GM18870 (cell line): ENCODE data around the gene CPT1A.

Source experiments
- ATAC-seq: cut with Tn5 transposase; IDR thresholded peaks from one replicate; pipeline ENCODE4 v1.9.1; 2021; ENCODE audit warnings: moderate library complexity; ENCODE audit not compliant: unreplicated experiment

CPT1A gene

DNA sequence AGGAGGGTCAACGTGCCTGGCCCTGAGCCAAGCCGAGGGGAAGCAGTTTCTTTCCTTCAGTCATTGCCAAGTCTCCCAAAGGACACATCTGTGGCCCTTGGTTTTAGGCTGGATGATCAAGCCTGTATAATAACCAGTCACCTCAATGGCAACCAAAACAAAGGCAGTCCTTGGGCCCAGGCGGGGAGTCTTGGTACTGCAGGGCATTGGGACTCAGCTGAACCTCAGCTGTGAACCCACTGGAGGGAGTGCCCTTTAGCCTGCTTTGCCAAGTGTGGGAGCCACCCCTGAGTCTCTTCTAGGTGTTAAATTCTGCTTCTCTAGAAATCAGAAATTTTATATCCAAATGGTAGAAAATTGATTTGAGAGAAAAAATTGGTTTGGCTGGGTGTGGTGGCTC lies 36.9 kb downstream of the CPT1A start:
- ATAC-seq, result no peak

DNA sequence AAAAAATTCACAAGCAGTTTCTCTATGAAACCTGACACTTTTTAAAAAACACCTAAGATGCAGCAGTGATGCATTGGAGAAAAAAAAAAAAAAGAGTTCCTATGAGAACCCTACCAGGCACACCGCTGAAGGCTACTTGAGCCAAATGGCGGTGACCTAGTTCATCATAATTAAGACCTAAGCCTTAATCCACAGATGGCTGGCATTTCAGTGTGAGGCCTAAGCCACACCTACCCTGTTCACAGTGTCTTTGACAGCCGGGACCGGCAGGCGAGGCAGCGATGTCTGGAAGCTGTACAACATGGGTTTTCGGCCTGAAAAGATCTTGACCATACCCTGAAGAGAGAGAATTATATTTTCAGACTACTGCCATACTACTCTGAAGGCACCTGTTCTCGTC lies 38.0 kb downstream of the CPT1A start:
- ATAC-seq, result no peak

DNA sequence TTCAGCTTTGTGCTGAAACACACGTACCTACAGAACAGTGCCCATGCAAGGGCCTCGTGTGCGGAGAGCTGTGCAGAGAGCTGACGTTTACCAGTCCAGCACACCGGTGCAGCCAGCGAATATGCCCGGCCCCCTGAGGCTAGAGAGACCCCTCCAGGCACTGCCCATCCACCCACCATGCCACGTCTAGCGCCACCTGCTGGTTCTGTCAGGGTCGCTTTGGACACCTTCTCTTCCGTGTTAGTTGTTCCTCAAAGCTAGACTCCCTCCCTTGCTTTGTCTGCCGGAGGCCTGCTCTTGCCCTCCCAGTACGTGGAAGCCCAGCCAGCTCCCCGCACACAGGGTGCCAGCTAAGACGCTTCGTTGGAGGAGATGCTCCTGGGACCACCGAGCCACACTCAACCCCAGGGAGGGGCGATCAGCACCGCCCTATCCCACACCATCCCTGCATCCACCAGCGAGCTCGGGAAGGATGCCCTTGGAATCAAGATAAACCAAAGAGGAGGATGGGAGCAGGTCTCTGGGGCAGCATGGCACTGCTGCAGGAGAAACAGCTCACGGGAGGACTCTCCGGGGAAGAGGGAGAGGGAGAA lies 43.4 kb downstream of the CPT1A start:
- no peak for ATAC-seq

DNA sequence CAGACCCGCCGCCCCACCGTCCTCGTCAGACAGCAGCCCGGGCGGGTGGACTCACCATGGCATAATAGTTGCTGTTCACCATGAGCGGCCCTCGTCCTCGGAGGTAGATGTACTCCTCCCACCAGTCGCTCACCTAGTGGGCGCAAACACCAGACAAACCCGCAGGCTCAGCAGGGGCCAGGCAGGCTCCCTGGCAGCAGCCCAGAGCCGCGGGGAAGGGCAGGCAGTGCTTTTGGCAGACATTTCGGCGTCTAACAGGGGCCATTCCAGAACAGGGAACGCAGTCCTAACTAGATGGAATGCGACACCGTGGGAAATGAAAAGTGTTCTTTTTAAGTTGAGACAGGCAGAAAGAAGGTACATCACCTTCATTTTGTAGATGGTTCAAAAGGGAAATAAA lies 44.9 kb downstream of the CPT1A start:
- ATAC-seq, result no peak

DNA sequence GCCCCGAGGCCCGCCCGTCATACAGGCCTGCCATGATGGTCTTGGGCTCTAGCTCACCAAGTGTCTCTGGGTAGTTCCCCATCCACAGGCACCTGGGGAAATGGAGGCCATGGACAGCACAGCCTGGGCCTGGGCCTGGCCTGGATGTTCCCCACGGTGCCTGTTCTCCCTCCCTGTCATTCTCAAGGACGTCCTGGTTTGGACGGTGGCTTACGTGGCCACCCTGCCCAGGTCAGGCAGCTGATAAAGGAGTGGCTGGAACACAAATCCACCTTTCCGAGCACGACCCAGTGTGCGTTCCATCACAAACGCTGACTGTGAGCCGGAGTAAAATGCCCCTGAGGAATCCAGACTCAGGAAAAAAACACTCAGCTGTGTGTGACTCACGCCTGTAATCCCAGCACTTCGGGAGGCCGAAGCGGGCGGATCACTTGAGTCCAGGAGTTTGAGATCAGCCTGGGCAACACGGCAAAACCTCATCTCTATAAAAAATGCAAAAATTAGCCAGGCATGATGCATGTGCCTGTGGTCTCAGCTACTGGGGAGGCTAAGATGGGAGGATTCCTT lies 49.2 kb downstream of the CPT1A start:
- no peak for ATAC-seq

DNA sequence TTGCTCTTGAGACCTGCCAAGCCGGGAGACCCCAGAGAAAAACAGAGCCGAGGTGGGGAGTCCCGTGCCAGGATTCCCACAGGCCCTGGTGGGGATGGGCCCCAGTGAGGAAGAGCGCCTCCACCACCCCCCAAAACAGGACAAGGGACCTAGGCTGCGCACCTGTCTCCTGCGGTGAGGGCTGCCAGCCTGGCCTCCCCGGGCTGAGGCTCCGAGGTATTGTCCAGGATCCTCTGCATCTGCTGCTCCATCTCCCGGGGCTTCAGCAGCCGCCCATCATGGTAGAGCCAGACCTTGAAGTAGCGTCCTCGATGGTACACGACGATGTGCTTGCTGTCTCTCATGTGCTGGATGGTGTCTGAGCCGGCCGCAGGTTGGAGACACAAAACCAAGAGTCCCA lies 57.1 kb downstream of the CPT1A start:
- no peak for ATAC-seq

DNA sequence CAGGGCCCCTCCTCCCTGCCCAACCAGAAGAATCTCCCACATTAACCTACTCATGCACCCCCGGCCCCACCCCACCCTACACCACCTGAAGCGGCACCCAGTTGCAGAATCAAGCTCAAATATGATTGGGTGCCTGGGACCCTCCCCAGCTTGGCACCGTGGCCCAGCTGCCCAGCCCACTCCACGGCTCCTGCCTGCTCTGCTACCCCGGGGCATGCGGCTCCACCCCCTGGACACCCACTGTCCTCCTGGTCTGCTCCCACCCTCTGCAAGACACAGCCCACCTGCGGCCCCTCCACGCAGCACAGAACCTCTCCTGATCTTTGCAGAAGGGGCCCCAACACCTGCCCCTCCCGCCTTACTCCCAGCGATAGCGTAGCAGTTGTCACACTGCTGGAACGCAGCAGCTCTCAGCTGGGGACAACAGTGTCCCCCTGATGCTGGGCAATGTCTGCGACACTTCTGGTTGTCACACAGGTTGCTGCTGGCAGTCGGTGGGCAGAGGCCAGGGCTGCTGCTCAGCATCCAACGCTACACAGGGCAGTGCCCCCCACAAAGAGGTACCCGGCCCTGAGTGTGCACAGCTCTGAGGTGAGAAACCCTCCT lies 58.4 kb downstream of the CPT1A start:
- ATAC-seq, result no peak

DNA sequence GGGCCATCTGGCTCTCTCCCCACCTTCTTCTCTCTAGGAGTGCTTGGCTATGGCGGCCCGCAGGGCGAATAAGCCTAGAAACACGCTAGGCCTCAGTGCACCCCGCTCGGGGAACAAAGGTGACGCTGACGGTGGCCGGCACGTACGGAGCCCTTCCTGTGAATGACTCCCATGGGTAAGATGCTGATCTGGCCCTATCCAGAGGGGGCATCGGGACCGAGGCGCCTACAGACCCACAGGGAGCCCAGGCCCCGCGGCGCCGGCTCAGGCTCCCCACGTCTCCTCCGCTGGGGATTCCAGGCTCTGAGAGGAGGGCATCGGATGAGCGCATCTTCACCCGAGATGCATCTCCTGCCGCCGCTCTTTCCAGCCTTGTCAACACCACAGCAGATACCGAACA lies 59.0 kb downstream of the CPT1A start:
- ATAC-seq, result no peak

DNA sequence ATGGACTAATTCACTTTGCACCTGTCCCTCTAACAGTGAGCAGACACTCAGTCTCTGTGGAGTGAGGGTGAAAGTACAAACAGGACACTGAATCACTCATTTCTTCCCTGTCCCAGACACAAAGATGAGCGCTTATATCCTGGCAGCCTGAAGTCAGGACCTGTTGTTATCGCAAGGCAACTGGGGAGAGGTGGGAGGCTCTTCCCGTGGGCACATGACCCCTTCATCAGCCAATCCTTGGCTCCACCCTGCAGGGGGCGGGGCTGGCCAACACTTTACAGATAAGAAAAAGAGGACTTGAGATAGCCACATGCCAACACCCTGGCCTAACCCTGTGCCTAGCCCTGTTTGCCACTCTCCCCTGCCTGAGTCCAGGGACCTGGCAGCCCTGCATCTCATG lies 60.9 kb downstream of the CPT1A start:
- no peak for ATAC-seq

DNA sequence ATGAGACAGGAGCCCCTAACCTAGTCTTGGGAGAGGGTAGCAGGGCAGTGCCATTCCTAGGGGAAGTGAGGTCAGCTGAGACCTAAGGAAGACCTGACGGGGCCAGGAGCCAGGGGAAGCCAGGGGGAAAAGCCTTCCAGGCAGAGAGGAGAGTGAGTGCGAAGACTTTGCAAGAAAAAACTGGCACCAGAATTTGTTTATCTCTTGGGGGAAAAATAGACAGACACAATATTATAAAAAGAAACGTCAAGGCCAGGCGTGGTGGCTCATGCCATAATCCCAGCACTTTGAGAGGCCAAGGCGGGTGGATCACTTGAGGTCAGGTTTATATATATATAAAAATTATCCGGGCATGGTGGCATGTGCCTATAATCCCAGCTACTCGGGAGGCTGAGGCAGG lies 63.5 kb downstream of the CPT1A start:
- ATAC-seq, result no peak

DNA sequence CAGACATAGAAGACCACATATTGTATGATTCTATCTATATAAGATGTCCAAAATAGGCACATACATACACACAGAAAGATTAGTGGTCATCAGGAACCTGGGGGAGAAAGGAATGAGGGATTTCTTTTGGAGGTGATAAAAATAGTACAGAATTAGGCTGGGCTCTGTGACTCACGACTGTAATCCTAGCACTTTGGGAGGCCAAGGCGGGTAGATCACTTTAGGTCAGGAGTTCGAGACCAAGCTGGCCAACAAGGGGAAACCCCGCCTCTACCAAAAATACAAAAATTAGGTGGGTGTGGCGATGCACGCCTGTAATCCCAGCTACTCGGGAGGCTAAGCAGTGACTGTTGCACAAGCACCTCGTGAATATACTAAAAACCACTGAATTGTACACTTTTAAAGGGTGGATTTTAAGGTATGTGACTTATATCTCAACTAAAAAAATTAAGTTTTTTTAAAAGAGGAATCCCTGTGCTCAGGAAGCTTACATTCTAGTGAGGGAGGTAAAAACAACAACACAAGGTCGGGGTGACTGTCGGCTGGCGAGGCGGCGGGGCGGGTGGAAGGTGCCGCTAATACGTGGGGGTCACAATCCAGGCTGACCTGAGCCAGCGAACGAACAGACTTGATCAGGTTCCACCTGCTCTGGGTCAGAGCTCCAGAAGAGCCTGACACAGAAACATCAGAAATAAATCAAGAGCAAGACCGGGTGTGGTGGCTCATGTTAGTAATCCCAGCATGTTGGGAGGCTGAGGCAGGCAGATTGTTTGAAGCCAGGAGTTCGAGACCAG lies 65.1 kb downstream of the CPT1A start:
- ATAC-seq, result no peak

DNA sequence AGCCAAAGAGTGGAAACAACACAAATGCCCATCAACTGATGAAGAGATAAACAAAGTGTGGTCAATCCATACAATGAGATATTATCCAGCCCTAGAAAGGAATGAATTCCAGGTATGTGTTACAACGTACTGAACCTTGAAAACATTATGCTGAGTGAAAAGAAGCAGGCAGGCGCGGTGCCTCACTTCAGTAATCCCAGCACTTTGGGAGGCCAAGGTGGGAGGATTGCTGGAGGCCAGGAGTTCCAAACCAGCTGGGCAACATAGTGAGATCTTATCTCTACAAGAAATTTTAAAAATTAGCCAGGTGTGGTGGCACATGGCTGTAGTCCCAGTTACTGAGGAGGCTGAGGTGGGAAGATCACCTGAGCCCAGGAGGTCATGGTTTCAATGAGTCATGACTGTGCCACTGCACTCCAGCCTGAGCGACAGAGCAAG lies 65.7 kb downstream of the CPT1A start:
- ATAC-seq, result no peak

DNA sequence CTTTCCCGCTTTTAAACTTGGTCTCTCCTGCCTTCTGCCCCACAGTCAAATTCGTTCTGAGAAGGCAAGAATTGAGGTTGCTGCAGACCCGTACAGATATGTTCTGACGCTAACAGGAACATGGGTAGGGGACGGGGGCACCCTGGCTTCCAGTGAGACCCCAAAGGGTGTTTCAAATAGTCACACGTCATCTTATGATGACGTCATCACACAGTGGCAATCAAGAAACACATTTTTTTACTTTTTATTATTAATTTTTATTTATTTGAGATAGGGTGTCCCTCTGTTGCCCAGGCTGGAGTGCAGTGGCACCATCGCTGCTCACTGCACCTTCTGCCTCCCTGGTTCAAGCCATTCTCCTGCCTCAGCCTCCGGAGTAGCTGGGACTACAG lies 67.5 kb downstream of the CPT1A start:
- no peak for ATAC-seq

DNA sequence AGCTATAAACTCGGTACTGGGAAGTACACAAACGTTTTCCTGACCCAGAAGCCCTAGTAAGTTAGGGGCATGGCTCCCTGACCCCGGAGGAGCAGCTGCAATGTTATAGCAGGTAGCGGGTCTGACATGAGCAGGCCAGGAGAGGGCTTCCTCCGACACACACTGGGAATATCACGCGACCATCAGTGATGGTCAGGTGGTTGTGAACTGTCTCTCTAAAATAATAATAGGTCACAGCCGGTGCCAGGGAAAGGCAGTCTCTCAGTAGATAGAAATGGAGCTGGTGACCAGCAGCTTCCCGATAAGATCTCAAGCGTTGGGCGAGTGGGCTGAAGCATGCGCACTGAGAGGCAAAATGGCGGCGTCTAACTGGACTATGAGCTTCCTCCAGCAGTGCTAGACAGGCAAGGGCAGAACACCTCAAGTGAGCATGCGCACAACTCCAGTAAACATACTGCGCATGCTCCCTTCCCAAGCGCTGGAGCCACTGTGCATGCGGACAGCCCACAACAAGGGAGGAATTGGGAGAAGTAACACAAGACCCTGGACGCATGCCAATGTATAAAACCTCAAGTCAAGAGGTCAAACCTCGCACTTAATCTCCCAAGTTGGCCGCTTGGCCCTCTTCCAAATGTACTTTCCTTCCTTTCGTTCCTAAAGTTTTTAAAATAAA lies 68.1 kb downstream of the CPT1A start:
- ATAC-seq, result no peak

DNA sequence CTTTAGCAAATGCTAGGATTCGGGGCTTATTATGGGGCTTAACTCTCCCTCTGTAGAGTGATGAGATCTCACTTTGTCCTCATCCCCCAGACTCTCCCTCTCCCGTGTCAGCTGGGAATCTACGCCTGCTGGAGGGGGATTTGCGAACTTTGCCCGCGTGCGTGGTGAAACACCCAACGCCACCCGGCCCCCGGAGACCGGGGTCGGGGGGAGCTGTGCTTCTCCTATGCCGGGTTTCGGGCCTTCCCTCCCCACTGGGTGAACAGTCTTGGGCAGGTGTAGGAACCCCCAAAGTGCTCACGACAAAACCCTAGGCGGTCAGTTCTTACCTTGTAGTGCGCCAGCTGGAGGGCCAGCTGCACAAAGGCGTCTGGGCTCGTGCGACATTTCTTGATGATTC lies 68.8 kb downstream of the CPT1A start:
- ATAC-seq, result no peak

DNA sequence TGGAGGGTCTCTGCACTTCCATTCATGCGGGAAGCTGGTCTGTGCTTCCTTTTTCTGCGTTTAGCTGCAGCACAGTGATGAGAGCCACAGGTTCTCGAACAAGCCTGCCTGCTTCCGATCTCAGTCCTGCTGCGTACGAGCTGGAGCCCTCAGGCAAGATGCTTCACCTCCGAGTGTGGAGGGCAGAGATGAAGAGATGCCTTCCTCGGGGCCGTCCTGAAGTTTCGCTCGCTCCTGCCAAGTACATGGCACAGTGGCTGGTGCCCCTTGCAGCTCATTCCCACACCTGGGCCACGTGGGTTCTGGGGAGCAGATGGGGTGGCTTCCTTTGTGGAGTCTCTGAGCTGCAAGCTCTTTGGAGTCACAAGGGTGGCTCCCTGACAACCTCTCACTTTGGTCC lies 70.9 kb downstream of the CPT1A start:
- ATAC-seq, result no peak

DNA sequence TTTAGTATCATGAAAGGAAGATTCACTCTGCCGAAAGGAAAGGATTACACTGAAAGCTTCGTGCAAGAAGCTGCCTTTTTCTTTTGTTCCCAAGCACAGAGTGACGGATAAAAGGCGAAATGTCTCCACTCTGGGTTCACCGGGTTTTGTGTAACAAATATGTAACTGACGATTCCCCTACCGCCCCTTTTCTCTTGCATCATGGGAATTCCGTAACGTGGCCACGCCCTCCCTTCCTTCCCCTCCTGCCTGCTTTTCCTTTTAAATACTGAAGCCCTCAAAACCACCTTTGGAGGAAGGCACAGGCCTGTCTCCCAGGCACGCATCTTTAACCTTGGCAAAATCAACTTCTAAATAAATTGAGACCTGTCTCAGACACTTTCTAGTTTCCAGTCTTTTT lies 74.0 kb downstream of the CPT1A start:
- no peak for ATAC-seq

DNA sequence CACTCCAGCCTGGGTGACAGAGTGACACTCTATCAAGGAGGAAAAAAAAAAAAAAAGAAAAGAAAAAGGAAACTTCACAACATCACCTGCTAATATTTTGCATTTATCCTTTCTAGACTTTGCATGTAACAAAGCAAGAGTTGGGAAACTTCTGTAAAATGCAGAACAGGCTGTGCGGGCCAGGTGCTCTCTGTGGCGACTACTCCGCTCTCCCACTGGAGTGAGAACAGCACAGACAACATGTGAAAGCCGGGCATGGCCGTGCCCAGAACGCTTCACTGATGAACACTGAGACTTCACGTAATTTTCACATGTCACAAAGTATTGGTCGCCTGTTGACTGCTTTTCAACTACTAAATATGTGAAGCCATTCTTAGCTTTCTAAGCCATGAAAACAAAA lies 74.9 kb downstream of the CPT1A start:
- no peak for ATAC-seq

DNA sequence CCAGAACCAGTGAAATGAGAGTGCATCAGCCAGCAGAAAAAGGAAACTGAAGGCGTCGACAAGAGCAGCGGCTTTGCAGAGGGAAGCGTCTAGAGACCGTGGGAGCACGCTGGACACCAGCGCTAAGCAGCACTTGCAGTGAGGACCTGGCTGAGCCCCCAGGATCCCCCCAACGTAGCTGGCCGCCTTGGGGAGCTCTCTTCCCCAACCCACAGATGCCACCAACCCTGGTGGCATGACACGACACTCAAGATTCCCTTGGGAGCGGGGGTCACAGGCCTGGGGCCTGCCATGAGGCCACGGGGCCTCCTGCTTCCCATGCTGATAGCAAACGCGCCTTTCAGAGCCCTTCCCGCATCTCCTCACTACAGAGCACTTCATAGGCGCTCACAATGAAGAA lies 77.0 kb downstream of the CPT1A start:
- ATAC-seq, result no peak

DNA sequence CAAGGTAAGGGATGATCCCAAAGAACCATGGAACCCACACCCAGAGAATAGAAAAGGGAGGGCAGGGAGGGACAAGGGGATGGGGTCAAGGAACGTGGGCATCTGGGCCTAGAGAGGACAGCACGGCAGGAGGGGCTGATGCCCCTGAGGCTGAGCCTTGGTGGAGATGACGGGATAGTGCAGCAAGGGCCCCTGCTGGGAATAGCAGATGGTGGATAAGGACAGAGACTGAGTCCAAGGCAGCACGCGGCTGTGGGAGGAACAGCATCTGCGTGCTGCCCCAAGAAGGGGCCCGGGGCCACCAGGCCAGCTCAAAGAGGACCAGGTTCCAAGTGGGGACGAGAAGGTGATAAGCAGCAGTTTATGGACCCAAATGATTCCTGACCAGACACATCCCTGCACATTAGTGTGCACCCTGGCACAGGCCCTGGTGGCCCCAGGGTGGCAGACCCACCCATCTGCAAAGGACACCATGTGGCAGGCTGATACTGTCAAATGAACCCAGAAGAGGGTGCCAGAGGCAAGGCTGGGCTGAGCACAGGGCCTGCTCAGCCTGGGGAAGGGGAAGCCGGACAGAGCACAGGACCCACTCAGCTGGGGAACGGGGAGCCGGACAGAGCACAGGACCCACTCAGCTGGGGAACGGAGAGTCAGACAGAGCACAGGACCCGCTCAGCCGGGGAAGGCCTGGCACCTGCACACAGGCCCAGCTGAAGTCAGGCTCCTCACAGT lies 77.6 kb downstream of the CPT1A start:
- ATAC-seq, result no peak

DNA sequence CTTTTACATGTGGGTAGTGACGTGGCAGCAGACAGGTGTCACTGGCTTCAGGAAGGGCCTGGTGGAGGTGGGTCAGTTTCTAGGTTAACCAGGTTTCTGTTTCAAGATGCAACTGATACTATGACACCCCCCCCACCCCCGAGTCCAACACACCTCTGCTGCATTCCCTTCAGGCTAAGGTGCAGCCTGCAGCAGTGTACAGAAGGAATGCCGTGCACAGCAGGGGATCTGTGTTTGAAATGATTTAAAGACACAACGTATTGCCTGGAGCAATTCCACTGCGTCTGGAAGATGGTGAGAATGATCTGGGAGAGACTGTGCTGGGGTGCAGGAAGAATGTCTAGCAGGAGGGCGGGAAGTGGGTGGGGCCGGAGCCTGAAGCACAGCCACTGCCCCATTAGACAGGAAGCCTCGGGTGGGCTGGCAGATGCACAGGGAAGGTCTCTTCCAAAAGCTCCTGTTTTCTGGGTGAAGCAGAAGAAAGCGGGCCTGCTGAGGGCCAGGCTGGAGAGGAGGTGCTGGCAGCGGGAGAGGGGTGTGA lies 78.5 kb downstream of the CPT1A start:
- no peak for ATAC-seq
